ENCODE results near the gene EPHA6.

Gene EPHA6

GRCh38 chr3:97778152-97778551 is 963.8 kb downstream of the EPHA6 start:
- DNase-seq (ENCODE audit: insufficient read length, low spot score): no peak
- TF ChIP-seq POLR2A (IDR thresholded peaks at IDR 0.05; ENCODE audit: low read depth, low read length): no peak
- TF ChIP-seq POU2F2 (IDR thresholded peaks at IDR 0.05; ENCODE audit: low read depth, low read length): no peak
- TF ChIP-seq POLR2AphosphoS5 (IDR thresholded peaks at IDR 0.05; ENCODE audit: low read depth, low read length): no peak
- no peak for TF ChIP-seq PAX5 (IDR thresholded peaks at IDR 0.05; ENCODE audit: insufficient read depth, low read length, severe bottlenecking)
- TF ChIP-seq SPI1 (IDR thresholded peaks at IDR 0.05; ENCODE audit: low read depth, low read length): no peak
- no peak for TF ChIP-seq TAF1 (IDR thresholded peaks at IDR 0.05; ENCODE audit: low read depth, low read length)
- no peak for FAIRE-seq

DNA sequence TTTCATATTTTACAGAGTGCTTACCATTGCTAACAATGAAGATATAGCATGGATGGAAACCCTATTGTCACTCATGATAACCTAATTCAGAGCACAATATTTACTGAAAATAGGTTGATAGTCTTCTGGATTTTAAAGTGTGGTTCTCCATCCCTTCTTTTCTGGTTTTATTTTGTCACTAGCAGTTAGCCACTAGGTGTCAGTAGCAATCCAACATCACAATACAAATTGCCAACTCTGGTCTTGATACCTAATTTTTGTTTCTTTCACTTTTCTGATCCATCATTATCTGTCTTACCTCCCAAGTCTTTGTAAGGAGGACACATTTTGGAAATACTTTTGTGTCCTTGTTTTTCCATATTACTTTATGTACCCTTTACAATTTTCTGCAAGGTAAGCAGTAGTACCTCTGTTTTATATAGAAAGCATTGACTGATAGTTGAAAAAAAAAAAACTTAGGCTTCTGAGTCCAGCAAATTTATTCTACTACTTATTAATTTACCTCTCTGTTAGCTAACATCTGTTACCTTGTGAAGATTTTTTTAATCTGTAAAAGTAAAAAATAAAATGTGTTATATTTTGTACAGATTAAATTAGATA is 979.1 kb downstream of the EPHA6 start:
- FAIRE-seq (peak; percentile 69), DNase-seq (ENCODE audit: insufficient read length, low spot score) (no peak)
- TF ChIP-seq TAF1 (IDR thresholded peaks at IDR 0.05; ENCODE audit: low read depth, low read length) (no peak), POLR2AphosphoS5 (IDR thresholded peaks at IDR 0.05; ENCODE audit: low read depth, low read length) (no peak)

DNA sequence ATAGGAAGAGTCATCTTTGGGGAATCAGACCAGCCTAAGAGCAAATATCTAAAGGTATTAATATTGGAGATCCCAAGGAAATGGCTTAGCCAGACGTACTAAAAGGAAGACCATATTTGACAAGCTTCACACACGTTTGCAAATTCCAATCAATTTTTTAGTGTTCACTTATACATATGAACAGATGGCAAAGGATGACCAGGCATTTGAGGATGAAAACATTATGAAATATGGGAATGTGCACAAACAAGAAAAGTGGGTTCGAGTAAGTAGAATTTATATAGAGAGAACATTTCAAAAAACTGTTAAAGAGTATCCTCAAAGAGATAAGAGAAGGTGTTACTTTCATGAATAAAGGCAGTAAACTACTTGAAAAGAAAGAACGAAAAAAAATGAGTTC is 981.6 kb downstream of the EPHA6 start:
- TF ChIP-seq PAX5 (IDR thresholded peaks at IDR 0.05; ENCODE audit: insufficient read depth, low read length, severe bottlenecking) (no peak), POLR2A (IDR thresholded peaks at IDR 0.05; ENCODE audit: low read depth, low read length) (no peak), TAF1 (IDR thresholded peaks at IDR 0.05; ENCODE audit: low read depth, low read length) (no peak), POU2F2 (IDR thresholded peaks at IDR 0.05; ENCODE audit: low read depth, low read length) (no peak), SPI1 (IDR thresholded peaks at IDR 0.05; ENCODE audit: low read depth, low read length) (no peak)
- no peak for DNase-seq (ENCODE audit: insufficient read length, low spot score)
- no peak for FAIRE-seq
